Neural progenitor cell (in vitro differentiated cells): ENCODE results near the gene PRUNE1. TPM values are rescaled to one million over a fixed set of nuclear protein-coding genes. Genes with fewer than 3 reads are reported as not detected.

Source experiments
- DNase-seq: peaks from one replicate; pipeline ENCODE4 v3.0.0-alpha.2; 2016; ENCODE audit warnings: low spot score
- H2AFZ ChIP-seq: fragments of 200-600 bp; sonication (generic); replicated peaks from 2 replicates; pipeline ENCODE4 v1.6.1; 2016; ENCODE audit warnings: antibody characterized with exemption
- H3F3A ChIP-seq: fragments of 200-600 bp; sonication (generic); 2 replicates; pipeline ENCODE4 v1.6.1; 2016; ENCODE audit warnings: antibody characterized with exemption, low read depth
- H3K27ac ChIP-seq: fragments of 200-600 bp; sonication (generic); 2 replicates; pipeline ENCODE4 v1.5.1; 2016; ENCODE audit warnings: mild to moderate bottlenecking
- H3K27me3 ChIP-seq: fragments of 200-600 bp; sonication (generic); 2 replicates; pipeline ENCODE4 v1.6.1; 2016; ENCODE audit warnings: mild to moderate bottlenecking, moderate library complexity
- H3K36me3 ChIP-seq: fragments of 200-600 bp; sonication (generic); 2 replicates; pipeline ENCODE4 v1.5.1; 2016
- H3K4me1 ChIP-seq: fragments of 200-600 bp; sonication (generic); 2 replicates; pipeline ENCODE4 v1.6.1; 2016; ENCODE audit warnings: mixed run types
- H3K4me2 ChIP-seq: fragments of 200-600 bp; sonication (generic); 2 replicates; pipeline ENCODE4 v1.6.1; 2016
- H3K4me3 ChIP-seq: fragments of 200-600 bp; sonication (generic); 2 replicates; pipeline ENCODE4 v1.5.1; 2016
- H3K79me2 ChIP-seq: fragments of 200-600 bp; sonication (generic); 2 replicates; pipeline ENCODE4 v1.6.1; 2016; ENCODE audit warnings: low read depth
- H3K9ac ChIP-seq: fragments of 200-600 bp; sonication (generic); 2 replicates; pipeline ENCODE4 v1.6.1; 2016
- H3K9me3 ChIP-seq: fragments of 200-600 bp; sonication (generic); 2 replicates; pipeline ENCODE4 v1.5.1; 2016; ENCODE audit warnings: low read depth
- H4K20me1 ChIP-seq: fragments of 200-600 bp; sonication (generic); 2 replicates; pipeline ENCODE4 v1.6.1; 2016; ENCODE audit warnings: low read depth
- H3K27ac Mint-ChIP-seq: 3 replicates; pipeline ENCODE4 v1.8.0; 2021; ENCODE audit warnings: mixed read lengths
- H3K27me3 Mint-ChIP-seq: 2 replicates; pipeline ENCODE4 v1.8.0; 2022; ENCODE audit warnings: low read depth, mild to moderate bottlenecking, inconsistent platforms, moderate library complexity, mixed read lengths; ENCODE audit not compliant: insufficient read depth
- H3K36me3 Mint-ChIP-seq: 3 replicates; pipeline ENCODE4 v1.8.0; 2021; ENCODE audit warnings: mixed read lengths
- H3K4me1 Mint-ChIP-seq: 3 replicates; pipeline ENCODE4 v1.8.0; 2021; ENCODE audit warnings: mixed read lengths
- H3K4me3 Mint-ChIP-seq: 3 replicates; pipeline ENCODE4 v1.8.0; 2021; ENCODE audit warnings: mild to moderate bottlenecking, moderate library complexity, mixed read lengths
- H3K9me3 Mint-ChIP-seq: 3 replicates; pipeline ENCODE4 v1.8.0; 2020; ENCODE audit warnings: mixed read lengths
- EZH2 ChIP-seq: fragments of 200-600 bp; sonication (generic); IDR thresholded peaks from 2 replicates; pipeline ENCODE4 v1.6.1; 2017; ENCODE audit warnings: antibody characterized with exemption, mild to moderate bottlenecking, moderate library complexity
- EZH2phosphoT487 ChIP-seq: fragments of 200-600 bp; sonication (generic); IDR thresholded peaks from 2 replicates; pipeline ENCODE4 v1.6.1; 2017; ENCODE audit warnings: antibody characterized with exemption
- total RNA-seq: library from RNA; depleted of rRNA; stranded (reverse); fragments of >200 nt; gene quantifications from 2 replicates; pipeline ENCODE4 v1.2.3, GENCODE V29; 2015; ENCODE audit warnings: low replicate concordance
- TF ChIP-seq, protein P1 (sequence below): fragments of 200-600 bp; sonication (generic); IDR thresholded peaks from 2 replicates; pipeline ENCODE4 v1.5.1; 2017; ENCODE audit warnings: antibody characterized with exemption, mild to moderate bottlenecking

The PRUNE1 gene
- total RNA-seq, 1 donor from 2014 or later = 27.0 TPM

DNA sequence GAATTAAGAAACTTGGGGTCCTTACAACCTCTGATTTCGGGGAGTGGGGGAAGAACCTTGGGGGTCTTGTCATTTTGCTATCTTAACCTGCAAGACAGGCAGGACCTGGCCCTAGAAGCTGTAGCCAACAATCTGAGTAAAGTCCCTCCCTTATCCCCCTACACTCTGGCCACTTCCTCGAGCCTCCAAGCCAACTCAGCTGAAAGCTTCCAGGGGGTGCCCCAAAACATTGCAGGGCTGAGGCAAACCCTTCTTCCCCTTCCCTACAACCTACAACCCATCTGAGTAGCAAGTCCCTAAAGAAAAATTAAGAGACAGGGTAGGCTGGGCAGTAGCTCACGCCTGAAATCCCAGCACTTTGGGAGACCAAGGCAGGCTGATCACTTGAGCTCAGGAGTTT, 38.6 kb upstream of the PRUNE1 start:
- H3K9me3 Mint-ChIP-seq = no peaks in the 10 kb centered on the region
- Histone ChIP-seq H3K4me2 (no peak overlapping the region), H3K36me3 (no peaks in the 10 kb centered on the region), H3K27ac (no peak overlapping the region), H3K9ac (no peak overlapping the region), H3F3A (peaks cover 36% of the 10 kb centered on the region), H2AFZ (no peak overlapping the region), H3K9me3 (no peaks in the 10 kb centered on the region), H3K27me3 (no peaks in the 10 kb centered on the region), H3K4me1 (peaks cover 33% of the 10 kb centered on the region), H3K4me3 (no peak overlapping the region), H3K79me2 (peaks cover 64% of the 10 kb centered on the region), H4K20me1 (peaks cover 70% of the 10 kb centered on the region)
- H3K36me3 Mint-ChIP-seq = peaks cover 30% of the 10 kb centered on the region
- H3K27ac Mint-ChIP-seq = no peak overlapping the region
- no peak for DNase-seq
- peaks cover 2% of the 10 kb centered on the region for H3K27me3 Mint-ChIP-seq
- H3K4me3 Mint-ChIP-seq = no peak overlapping the region
- peaks cover 34% of the 10 kb centered on the region for H3K4me1 Mint-ChIP-seq
- TF ChIP-seq EZH2 (no peak), EZH2phosphoT487 (no peak)
- TF ChIP-seq, protein P1, sequence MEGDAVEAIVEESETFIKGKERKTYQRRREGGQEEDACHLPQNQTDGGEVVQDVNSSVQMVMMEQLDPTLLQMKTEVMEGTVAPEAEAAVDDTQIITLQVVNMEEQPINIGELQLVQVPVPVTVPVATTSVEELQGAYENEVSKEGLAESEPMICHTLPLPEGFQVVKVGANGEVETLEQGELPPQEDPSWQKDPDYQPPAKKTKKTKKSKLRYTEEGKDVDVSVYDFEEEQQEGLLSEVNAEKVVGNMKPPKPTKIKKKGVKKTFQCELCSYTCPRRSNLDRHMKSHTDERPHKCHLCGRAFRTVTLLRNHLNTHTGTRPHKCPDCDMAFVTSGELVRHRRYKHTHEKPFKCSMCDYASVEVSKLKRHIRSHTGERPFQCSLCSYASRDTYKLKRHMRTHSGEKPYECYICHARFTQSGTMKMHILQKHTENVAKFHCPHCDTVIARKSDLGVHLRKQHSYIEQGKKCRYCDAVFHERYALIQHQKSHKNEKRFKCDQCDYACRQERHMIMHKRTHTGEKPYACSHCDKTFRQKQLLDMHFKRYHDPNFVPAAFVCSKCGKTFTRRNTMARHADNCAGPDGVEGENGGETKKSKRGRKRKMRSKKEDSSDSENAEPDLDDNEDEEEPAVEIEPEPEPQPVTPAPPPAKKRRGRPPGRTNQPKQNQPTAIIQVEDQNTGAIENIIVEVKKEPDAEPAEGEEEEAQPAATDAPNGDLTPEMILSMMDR = no peak

- H3K27ac ChIP-seq = peak overlapping the region; percentile 35
- Mint-ChIP-seq H3K4me3 (peak overlapping the region; percentile 90), H3K36me3 (peaks cover 28% of the 10 kb centered on the region), H3K27me3 (peaks cover 5% of the 10 kb centered on the region), H3K27ac (peak overlapping the region; percentile 87), H3K9me3 (no peaks in the 10 kb centered on the region), H3K4me1 (peaks cover 38% of the 10 kb centered on the region)
- peaks cover 67% of the 10 kb centered on the region for H4K20me1 ChIP-seq
- no peak overlapping the region for H2AFZ ChIP-seq
- peak overlapping the region; percentile 95 for H3K4me3 ChIP-seq
- TF ChIP-seq, protein P1 = no peak
- TF ChIP-seq EZH2phosphoT487 (no peak), EZH2 (no peak)
- H3K36me3 ChIP-seq = no peaks in the 10 kb centered on the region
- H3K27me3 ChIP-seq = peaks cover 8% of the 10 kb centered on the region
- DNase-seq = peak; percentile 60
- H3K79me2 ChIP-seq = peaks cover 75% of the 10 kb centered on the region
- H3F3A ChIP-seq = peaks cover 33% of the 10 kb centered on the region
- peak overlapping the region; percentile 97 for H3K4me2 ChIP-seq
- no peaks in the 10 kb centered on the region for H3K9me3 ChIP-seq
- no peak overlapping the region for H3K9ac ChIP-seq
- H3K4me1 ChIP-seq = peaks cover 33% of the 10 kb centered on the region
These were observed 37.3 kb upstream of the PRUNE1 start for GRCh38 chr1:150970808-150971582.

GRCh38 chr1:150971583-150972416, 36.4 kb upstream of the PRUNE1 start:
- Histone ChIP-seq H3K4me1 (peaks cover 34% of the 10 kb centered on the region), H3K27me3 (peaks cover 11% of the 10 kb centered on the region), H3K4me3 (peak overlapping the region; percentile 95), H2AFZ (no peak overlapping the region), H3K9ac (peak overlapping the region; percentile 30), H3K9me3 (no peaks in the 10 kb centered on the region), H4K20me1 (peaks cover 61% of the 10 kb centered on the region), H3K79me2 (peaks cover 75% of the 10 kb centered on the region), H3F3A (peaks cover 37% of the 10 kb centered on the region), H3K4me2 (peak overlapping the region; percentile 97), H3K36me3 (no peaks in the 10 kb centered on the region), H3K27ac (peak overlapping the region; percentile 35)
- DNase-seq = peak; percentile 58
- TF ChIP-seq EZH2phosphoT487 (no peak), EZH2 (no peak)
- TF ChIP-seq, protein P1 = no peak
- Mint-ChIP-seq H3K27me3 (peaks cover 5% of the 10 kb centered on the region), H3K36me3 (peaks cover 21% of the 10 kb centered on the region), H3K9me3 (no peaks in the 10 kb centered on the region), H3K4me1 (peaks cover 41% of the 10 kb centered on the region), H3K4me3 (peak overlapping the region; percentile 90), H3K27ac (peak overlapping the region; percentile 87)
